Osteoblast (primary cell): ENCODE results near the gene GTSE1. TPM values are rescaled to one million over a fixed set of nuclear protein-coding genes. Genes with fewer than 3 reads are reported as not detected.

ENCODE experiments used
- DNase-seq: peaks from one replicate; pipeline ENCODE4 v3.0.0; 2011; ENCODE audit warnings: low spot score, mixed read lengths; ENCODE audit not compliant: insufficient read length; ENCODE audit errors: missing footprints
- H2AFZ ChIP-seq: 2 replicates; pipeline ENCODE4 v1.6.0; 2011; ENCODE audit warnings: mild to moderate bottlenecking, low read length
- H3K27ac ChIP-seq: 2 replicates; pipeline ENCODE4 v1.5.1; 2011; ENCODE audit warnings: mild to moderate bottlenecking, low read depth, low read length, moderate library complexity
- H3K27me3 ChIP-seq: 2 replicates; pipeline ENCODE4 v1.6.0; 2012; ENCODE audit warnings: mild to moderate bottlenecking, control low read depth, inconsistent platforms, low read length, moderate library complexity; ENCODE audit not compliant: insufficient read depth
- H3K36me3 ChIP-seq: 2 replicates; pipeline ENCODE4 v1.5.1; 2011; ENCODE audit warnings: mild to moderate bottlenecking, low read length, control low read depth, moderate library complexity; ENCODE audit not compliant: insufficient read depth
- H3K4me1 ChIP-seq: 2 replicates; pipeline ENCODE4 v1.5.1; 2011; ENCODE audit warnings: mild to moderate bottlenecking, low read length, control low read depth, moderate library complexity; ENCODE audit not compliant: insufficient read depth
- H3K4me2 ChIP-seq: 2 replicates; pipeline ENCODE4 v1.6.0; 2011; ENCODE audit warnings: mild to moderate bottlenecking, low read length; ENCODE audit not compliant: insufficient read depth
- H3K4me3 ChIP-seq: fragments of 200-600 bp; sonication (generic); 3 replicates; pipeline ENCODE4 v1.5.1; 2012; ENCODE audit warnings: mild to moderate bottlenecking, low read length, inconsistent platforms; ENCODE audit not compliant: insufficient read depth
- H3K79me2 ChIP-seq: 2 replicates; pipeline ENCODE4 v1.6.0; 2012; ENCODE audit warnings: mild to moderate bottlenecking, low read length, control low read depth, inconsistent platforms; ENCODE audit not compliant: insufficient read depth
- H3K9me3 ChIP-seq: 2 replicates; pipeline ENCODE4 v1.5.1; 2011; ENCODE audit warnings: low read depth, low read length, control low read depth
- H4K20me1 ChIP-seq: 2 replicates; pipeline ENCODE4 v1.6.0; 2012; ENCODE audit warnings: mild to moderate bottlenecking, low read length, control low read depth; ENCODE audit not compliant: insufficient read depth
- CTCF ChIP-seq: IDR thresholded peaks from 2 replicates; pipeline ENCODE4 v1.5.1; 2011; ENCODE audit warnings: mild to moderate bottlenecking, low read depth, low read length, moderate library complexity; ENCODE audit errors: extremely low read depth
- total RNA-seq: library from RNA; depleted of rRNA; stranded (reverse); fragments of >200 nt; gene quantifications from 2 replicates; pipeline ENCODE4 v1.2.3, GENCODE V29; 2012

GTSE1 gene
- total RNA-seq, 1 donor: 1.8 TPM

DNA sequence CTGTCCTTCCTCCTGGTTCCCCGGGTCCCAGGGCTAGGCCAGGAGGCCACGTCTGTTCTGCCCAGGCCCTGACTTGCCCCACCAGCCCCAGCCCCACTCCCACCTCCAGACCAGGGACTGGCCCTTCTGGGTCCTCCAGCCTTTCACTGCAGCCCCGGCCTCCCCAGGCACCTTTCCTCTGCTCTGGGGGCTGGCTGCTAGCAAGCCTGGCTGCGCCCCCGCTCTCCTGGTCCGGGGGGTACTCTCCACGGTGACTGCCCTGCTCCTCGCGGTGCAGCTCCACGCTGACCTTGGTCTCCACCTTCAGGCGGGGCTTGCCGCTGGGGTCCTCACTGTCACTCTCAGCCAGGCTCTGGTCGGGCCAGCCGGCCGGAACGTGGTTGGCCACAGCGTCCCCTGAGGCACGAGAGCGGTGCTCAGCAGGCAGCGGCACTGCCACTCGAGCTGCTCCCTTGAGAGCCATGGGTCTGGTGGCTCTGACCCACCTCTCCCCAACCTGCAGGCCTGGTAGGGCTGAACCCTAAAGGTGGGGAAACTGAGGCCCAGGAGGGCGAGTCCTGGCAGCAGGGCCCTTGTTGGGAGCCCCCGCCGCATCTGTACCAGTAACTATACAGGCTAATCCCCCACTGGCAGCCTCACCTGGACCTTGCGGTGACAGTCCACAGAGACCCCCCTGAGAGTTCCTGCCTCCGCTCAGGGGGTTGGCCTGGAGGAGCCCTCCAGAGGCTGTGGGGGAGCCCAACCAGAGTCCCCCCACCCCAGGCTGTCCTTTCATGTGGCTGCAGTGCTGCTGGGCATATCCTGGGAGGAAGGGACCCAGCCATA lies 67.9 kb downstream of the GTSE1 start:
- Histone ChIP-seq H3K36me3 (no peaks in the 10 kb centered on the region), H3K27ac (no peak overlapping the region), H3K27me3 (peaks cover 10% of the 10 kb centered on the region), H3K79me2 (no peaks in the 10 kb centered on the region), H3K9me3 (no peaks in the 10 kb centered on the region), H4K20me1 (no peaks in the 10 kb centered on the region), H3K4me1 (no peaks in the 10 kb centered on the region), H3K4me2 (no peak overlapping the region), H3K4me3 (no peak overlapping the region), H2AFZ (no peak overlapping the region)
- no peak for DNase-seq
- no peak for TF ChIP-seq CTCF

GRCh38 chr22:46365166-46365624 lies 68.5 kb downstream of the GTSE1 start:
- Histone ChIP-seq H3K27ac (no peak overlapping the region), H4K20me1 (no peaks in the 10 kb centered on the region), H3K4me2 (no peak overlapping the region), H3K4me3 (no peak overlapping the region), H3K9me3 (no peaks in the 10 kb centered on the region), H3K4me1 (no peaks in the 10 kb centered on the region), H3K36me3 (no peaks in the 10 kb centered on the region), H2AFZ (no peak overlapping the region), H3K79me2 (no peaks in the 10 kb centered on the region), H3K27me3 (peaks cover 10% of the 10 kb centered on the region)
- no peak for TF ChIP-seq CTCF
- no peak for DNase-seq

DNA sequence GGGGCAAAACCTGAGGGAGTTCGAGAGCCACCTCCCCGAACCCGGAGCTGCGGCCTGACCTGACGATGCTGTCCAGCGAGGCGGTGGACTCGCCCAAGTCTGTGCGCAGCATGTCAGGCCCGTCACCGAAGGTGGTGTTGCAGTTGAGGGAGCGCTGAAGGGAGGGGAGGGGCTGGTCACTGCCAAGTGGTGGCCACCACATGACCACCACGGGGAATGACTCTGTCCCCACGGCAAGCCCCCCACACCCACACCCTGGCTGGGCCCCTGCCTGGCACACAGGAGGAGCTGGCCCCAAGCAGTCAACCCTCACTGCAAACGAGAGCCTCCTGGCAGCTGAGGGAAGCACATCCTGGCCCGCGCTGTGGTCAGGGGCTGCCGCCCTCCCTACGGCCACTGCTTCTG lies 69.7 kb downstream of the GTSE1 start:
- H4K20me1 ChIP-seq: no peaks in the 10 kb centered on the region
- H3K4me1 ChIP-seq: no peaks in the 10 kb centered on the region
- no peaks in the 10 kb centered on the region for H3K9me3 ChIP-seq
- H3K4me2 ChIP-seq: no peak overlapping the region
- no peak overlapping the region for H3K4me3 ChIP-seq
- peaks cover 8% of the 10 kb centered on the region for H3K27me3 ChIP-seq
- DNase-seq: no peak
- no peaks in the 10 kb centered on the region for H3K79me2 ChIP-seq
- H3K27ac ChIP-seq: no peak overlapping the region
- no peaks in the 10 kb centered on the region for H3K36me3 ChIP-seq
- TF ChIP-seq CTCF: no peak
- no peak overlapping the region for H2AFZ ChIP-seq

DNA sequence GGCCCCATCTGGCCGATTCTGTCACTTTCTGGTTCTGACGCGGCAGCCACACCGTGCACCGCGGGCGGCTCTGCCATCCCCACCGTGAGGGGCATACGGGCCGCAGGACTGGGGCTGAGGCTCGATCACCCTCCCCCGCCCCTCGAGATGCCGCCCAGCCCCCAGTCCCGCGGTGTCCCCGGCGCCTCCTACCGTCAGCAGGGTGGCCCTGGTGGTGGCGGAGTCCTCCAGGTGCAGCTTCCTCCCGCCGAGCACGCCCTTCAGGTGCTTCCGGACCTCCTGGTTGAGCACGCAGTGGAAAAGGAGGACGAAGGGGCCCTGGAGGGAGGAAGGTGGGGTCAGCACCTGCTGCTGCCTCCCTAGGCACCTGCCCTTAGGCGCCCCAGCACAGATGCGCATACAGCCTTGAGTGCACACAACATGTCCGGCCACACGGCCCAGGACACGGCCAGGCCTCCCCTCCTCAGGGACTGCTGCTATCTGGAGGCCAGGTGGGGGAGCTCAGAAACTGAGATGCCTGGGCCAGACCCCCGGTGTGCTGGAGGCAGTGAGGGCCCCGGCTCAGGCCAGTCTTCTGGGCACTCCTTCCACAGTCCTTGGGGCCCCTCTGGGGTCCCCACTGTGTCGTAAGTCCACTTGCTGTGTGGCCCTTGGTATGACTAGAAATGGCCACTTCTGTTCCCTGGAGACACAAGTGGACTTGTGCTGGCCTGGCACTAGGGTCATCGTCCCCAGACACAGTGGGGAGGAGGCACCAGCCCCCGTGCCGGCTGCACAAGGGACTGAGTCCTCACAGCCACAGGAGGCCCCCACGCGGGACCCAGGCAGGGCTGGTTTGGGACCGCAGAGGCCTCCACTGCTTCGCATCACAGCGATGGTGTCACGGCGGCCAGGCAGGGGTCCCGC lies 70.4 kb downstream of the GTSE1 start:
- Histone ChIP-seq H3K4me3 (no peak overlapping the region), H3K9me3 (no peaks in the 10 kb centered on the region), H3K36me3 (no peaks in the 10 kb centered on the region), H3K4me2 (no peak overlapping the region), H3K79me2 (no peaks in the 10 kb centered on the region), H3K27me3 (peaks cover 3% of the 10 kb centered on the region), H3K4me1 (no peaks in the 10 kb centered on the region), H2AFZ (no peak overlapping the region), H4K20me1 (no peaks in the 10 kb centered on the region), H3K27ac (no peak overlapping the region)
- TF ChIP-seq CTCF: no peak
- peak; percentile 85 for DNase-seq
